K562 (cell line): Measurements from ENCODE around the gene CD99L2. TPM values are rescaled to one million over a fixed set of nuclear protein-coding genes. Genes with fewer than 3 reads are reported as not detected.

Experiments
- ATAC-seq: fragments of 200-7000 bp; cut with Tn5 transposase; 3 replicates; pipeline ENCODE4 v1.9.1; 2020; ENCODE audit warnings: moderate library complexity
- BruUV-seq: library from RNA; stranded (reverse); fragments of 400-500 nt; replicated peaks from 2 replicates; lab custom pipeline; 2021; lab: Mats Ljungman, UMichigan
- CTCF ChIA-PET: fragments of 300-600 bp; formaldehyde crosslinking; extraction: SDS; loops from one replicate; lab custom pipeline; 2021; ENCODE audit warnings: low intra/inter-chr PET ratio; lab: Yijun Ruan, JAX
- POLR2A ChIA-PET: fragments of 300-600, 350-650 bp; sonication (Branson Sonifier 250); formaldehyde crosslinking; extraction: SDS; loops from one replicate; lab custom pipeline; 2021; ENCODE audit warnings: antibody characterized with exemption, inconsistent platforms; lab: Yijun Ruan, JAX
- DNase-seq, 4 experiments: peaks; one replicate each; pipeline versions ENCODE4 v3.0.0 to v3.0.0-alpha.2; 2011 to 2018; ENCODE audit warnings: low spot score in 3 of 4, mixed read lengths in 3 of 4; ENCODE audit errors: extremely low read depth in 1 of 4
- FAIRE-seq: peaks from 2 replicates; lab custom pipeline; 2011; peaks lifted over from hg19 to GRCh38; lab: Jason Lieb, UNC
- H2AFZ ChIP-seq: 2 replicates; pipeline ENCODE4 v1.6.0; 2011; ENCODE audit warnings: low read depth, low read length, control low read depth, inconsistent platforms
- H3K27ac ChIP-seq: fragments of 200-600 bp; 3 replicates; pipeline ENCODE4 v1.8.0; 2011; ENCODE audit warnings: low read depth, mild to moderate bottlenecking, control low read depth, inconsistent platforms, low read length, moderate library complexity, mixed read lengths; ENCODE audit errors: extremely low read depth
- H3K27me3 ChIP-seq, 2 experiments: fragments of 300-600 bp in 1 of 2; 2 replicates in 1 of 2; 3 replicates in 1 of 2; pipeline versions ENCODE4 v1.6.0 to v1.8.0; 2011; ENCODE audit warnings: inconsistent platforms in 2 of 2, low read length in 2 of 2, mild to moderate bottlenecking in 1 of 2, mixed read lengths in 1 of 2, moderate library complexity in 1 of 2; ENCODE audit not compliant: control insufficient read depth in 2 of 2, insufficient read depth in 2 of 2
- H3K36me3 ChIP-seq: fragments of 300-600 bp; 3 replicates; pipeline ENCODE4 v1.8.0; 2011; ENCODE audit warnings: mild to moderate bottlenecking, low read length, inconsistent platforms; ENCODE audit not compliant: control insufficient read depth, insufficient read depth
- H3K4me1 ChIP-seq, 2 experiments: fragments of 200-600 bp in 1 of 2; replicated peaks in 1 of 2; 2 replicates in 1 of 2; 3 replicates in 1 of 2; pipeline versions ENCODE4 v1.5.1 to v1.8.0; 2011; ENCODE audit warnings: inconsistent platforms in 2 of 2, low read length in 2 of 2, mild to moderate bottlenecking in 1 of 2, mixed read lengths in 1 of 2, moderate library complexity in 1 of 2; ENCODE audit not compliant: control insufficient read depth in 2 of 2, insufficient read depth in 2 of 2
- H3K4me2 ChIP-seq: 2 replicates; pipeline ENCODE4 v1.6.1; 2011; ENCODE audit warnings: low read length, control low read depth, inconsistent platforms, mixed read lengths; ENCODE audit not compliant: insufficient read depth
- H3K4me3 ChIP-seq: fragments of 200-600 bp; sonication (generic), shearing (Covaris generic); 2 replicates; pipeline ENCODE4 v1.5.1; 2016; ENCODE audit warnings: control low read depth, inconsistent platforms
- H3K79me2 ChIP-seq: fragments of 200-600 bp; 3 replicates; pipeline ENCODE4 v1.8.0; 2011; ENCODE audit warnings: low read length, inconsistent platforms; ENCODE audit not compliant: control insufficient read depth, insufficient read depth
- H3K9ac ChIP-seq, 2 experiments: 2 replicates each; pipeline versions ENCODE4 v1.6.0 to v1.6.1; 2011; ENCODE audit warnings: low read depth in 2 of 2, low read length in 2 of 2, control low read depth in 1 of 2, inconsistent platforms in 1 of 2, mild to moderate bottlenecking in 1 of 2, mixed read lengths in 1 of 2; ENCODE audit not compliant: insufficient read depth in 1 of 2
- H3K9me1 ChIP-seq: one replicate; pipeline ENCODE4 v1.6.0; 2011; ENCODE audit warnings: inconsistent platforms, mild to moderate bottlenecking, low read length, moderate library complexity; ENCODE audit not compliant: control insufficient read depth, insufficient read depth
- H3K9me3 ChIP-seq: replicated peaks from 2 replicates; pipeline ENCODE4 v1.5.1; 2011; ENCODE audit warnings: low read depth, low read length, inconsistent platforms; ENCODE audit not compliant: control insufficient read depth, insufficient read depth
- H4K20me1 ChIP-seq: replicated peaks from 2 replicates; pipeline ENCODE4 v1.6.1; 2011; ENCODE audit warnings: low read length, inconsistent platforms, mixed read lengths; ENCODE audit not compliant: control insufficient read depth, insufficient read depth
- CSDE1 ChIP-seq, 2 experiments: fragments of 450-650 bp; IDR thresholded peaks; 2 replicates each; pipeline ENCODE4 v1.6.1; 2016; ENCODE audit warnings: mild to moderate bottlenecking in 1 of 2
- MEIS2 ChIP-seq: fragments of 450-650 bp; IDR thresholded peaks from 2 replicates; pipeline ENCODE4 v1.6.1; 2014; ENCODE audit warnings: mild to moderate bottlenecking; ENCODE audit not compliant: partially characterized antibody
- NCOA1 ChIP-seq: fragments of 450-650 bp; IDR thresholded peaks from 2 replicates; pipeline ENCODE4 v1.6.1; 2016; ENCODE audit warnings: low read depth
- NR4A1 ChIP-seq, 2 experiments: fragments of 250-450 bp in 1 of 2; fragments of 450-650 bp in 1 of 2; sonication (Bioruptor Pico) in 1 of 2; IDR thresholded peaks; 2 replicates each; pipeline versions ENCODE4 v1.4.0 to v1.6.1; 2016 to 2020; ENCODE audit warnings: mild to moderate bottlenecking in 2 of 2, missing compliant biosample characterization in 1 of 2, missing genetic modification characterization in 1 of 2, moderate library complexity in 1 of 2
- RFX1 ChIP-seq: fragments of 450-650 bp; IDR thresholded peaks from 2 replicates; pipeline ENCODE4 v1.6.1; 2016; ENCODE audit warnings: mild to moderate bottlenecking, moderate library complexity
- ZNF583 ChIP-seq: fragments of 250-450 bp; sonication (Bioruptor Pico); IDR thresholded peaks from 2 replicates; pipeline ENCODE4 v1.4.0; 2020
- ZNF717 ChIP-seq: fragments of 250-450 bp; sonication (Bioruptor Pico); IDR thresholded peaks from 2 replicates; pipeline ENCODE4 v1.5.0; 2021
- WGBS: fragments of 100-300 bp; shearing (Covaris generic); methylation state at CpG from one replicate; pipeline ENCODE4 v1.1.6; 2016; ENCODE audit warnings: low coverage, mixed read lengths; ENCODE audit not compliant: insufficient coverage; ENCODE audit errors: missing lambda C conversion rate; 5-methylcytosine and 5-hydroxymethylcytosine counted together
- in situ Hi-C: fragments of 300-500 bp; cut with MboI; formaldehyde crosslinking; loops from 4 replicates; pipeline ENCODE4 v1.15.0; 2018; ENCODE audit warnings: inconsistent platforms, mixed read lengths
- intact Hi-C: fragments of 100-400 bp; cut with micrococcal nuclease; formaldehyde crosslinking; loops from 2 replicates; pipeline ENCODE4 v1.14.2; 2022
- polyA plus RNA-seq, 8 experiments: library from polyadenylated mRNA; depleted of rRNA in 4 of 8; stranded (reverse) in 5 of 8; unstranded in 3 of 8; fragments of >200 nt; fragmentation: Nextera tagmentation in 2 of 8; fragmentation: Illumina TruSeq in 1 of 8; extraction: Ambion mirVana in 2 of 8; extraction: Trizol in 1 of 8; gene quantifications; 2 replicates each; pipeline versions ENCODE4 v1.2.1 to v1.2.3, GENCODE V29; 2011 to 2014; ENCODE audit warnings: inconsistent platforms in 1 of 8, missing spikeins in 1 of 8
- total RNA-seq, 7 experiments: library from RNA; depleted of rRNA in 6 of 7; stranded (reverse); fragments of >200 nt in 6 of 7; fragmentation: Illumina TruSeq in 2 of 7; extraction: Trizol in 2 of 7; gene quantifications; 2 replicates each; pipeline versions ENCODE4 v1.2.1 to v1.2.3, GENCODE V29; 2011 to 2021; ENCODE audit warnings: low replicate concordance in 1 of 7
- TF ChIP-seq, protein P1 (sequence below): fragments of 450-650 bp; IDR thresholded peaks from 2 replicates; pipeline ENCODE4 v1.6.1; 2016; ENCODE audit warnings: mild to moderate bottlenecking, moderate library complexity
- TF ChIP-seq, protein P2 (sequence below): fragments of 450-650 bp; formaldehyde crosslinking; IDR thresholded peaks from 2 replicates; pipeline ENCODE4 v1.4.0; 2022; ENCODE audit warnings: mild to moderate bottlenecking, moderate library complexity

Gene CD99L2
- total and polyA plus RNA-seq, 9 of the 15 experiments (the other 6 are each of a cell fraction or from before 2014, with no cell fraction given) = 0.76 to 19.0 (median 11.9) TPM

DNA sequence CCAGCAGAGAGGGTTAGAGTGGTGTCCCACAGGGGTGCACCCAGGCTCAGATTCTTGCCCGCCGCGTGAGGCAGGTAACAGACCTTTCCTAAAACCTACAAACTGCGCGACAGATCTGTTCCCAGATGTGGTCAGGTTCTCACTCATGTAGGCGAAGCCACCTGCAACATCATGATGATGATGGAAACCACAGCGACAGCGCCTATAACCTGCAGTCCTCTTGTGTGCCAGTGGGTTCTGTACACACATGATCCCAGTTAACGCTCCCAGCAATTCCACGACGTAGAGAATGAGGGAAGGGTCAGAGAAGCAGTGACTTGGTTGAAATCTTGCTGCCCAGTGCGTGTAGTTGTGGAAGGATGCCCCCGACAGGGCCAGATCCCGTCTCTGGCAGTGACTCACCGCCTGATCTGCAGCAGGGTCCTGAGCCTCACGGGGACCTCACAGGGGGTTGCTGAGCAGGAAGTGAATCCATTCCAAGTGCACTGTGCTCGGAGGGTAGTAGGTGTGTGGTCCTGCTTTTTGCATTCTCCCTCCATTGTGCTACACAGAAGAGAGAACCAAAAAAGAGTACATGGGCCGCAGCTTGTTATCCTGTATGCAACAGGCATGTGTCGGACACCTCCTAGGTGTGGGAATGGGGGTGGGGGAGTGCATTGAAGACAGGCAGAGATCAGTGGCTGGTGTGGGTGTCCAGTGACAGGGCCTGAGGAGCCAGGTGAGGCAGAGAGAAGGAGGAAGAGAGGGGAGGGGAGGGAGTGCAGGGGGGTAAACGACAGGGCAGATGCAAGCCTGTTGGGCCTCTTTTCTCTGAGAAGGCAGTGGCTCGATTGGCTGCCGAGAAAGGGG is 138.7 kb downstream of the CD99L2 start:
- H2AFZ ChIP-seq = no peak overlapping the region
- H3K27me3 ChIP-seq = no peaks in the 10 kb centered on the region
- no peaks in the 10 kb centered on the region for H4K20me1 ChIP-seq
- no peak overlapping the region for H3K27ac ChIP-seq
- in situ Hi-C loops = loop anchor here (25.0 kb wide), 1 partner anchor 928 kb away; the partner anchor contains the start of gene PRRG3
- no peaks in the 10 kb centered on the region for H3K9me1 ChIP-seq
- DNase-seq (no peak), ATAC-seq (no peak), FAIRE-seq (no peak)
- H3K36me3 ChIP-seq = peaks cover 13% of the 10 kb centered on the region; the same call in 1 of the 3 replicates
- H3K4me2 ChIP-seq = no peak overlapping the region
- no TSS peak for BruUV-seq
- peaks cover 0 to 7% of the 10 kb centered on the region in 2 experiments; a peak in 1 of 5 replicates for H3K4me1 ChIP-seq
- H3K4me3 ChIP-seq = no peak overlapping the region
- POLR2A ChIA-PET = interaction anchor here (0.6 kb wide), 1 partner anchor 15 kb away, joined by 3 read pairs; no protein-coding TSS in a partner anchor
- no peak overlapping the region for H3K9ac ChIP-seq
- intact Hi-C loops = no loop called here
- H3K9me3 ChIP-seq = no peaks in the 10 kb centered on the region
- H3K79me2 ChIP-seq = no peaks in the 10 kb centered on the region
- whole genome bisulfite sequencing = 94% methylated on average over 13 of the region's 22 CpGs
- CTCF ChIA-PET = no interaction called here
- TF ChIP-seq MEIS2 (no peak), RFX1 (no peak), ZNF583 (CRISPR knock-in tag) (no peak), CSDE1 (IDR thresholded peaks at IDR 0.05) (no peak), NR4A1 (CRISPR knock-in tag; IDR thresholded peaks at IDR 0.05) (no peak), NR4A1 (tag; IDR thresholded peaks at IDR 0.05) (no peak), NCOA1 (no peak), ZNF717 (no peak)
- TF ChIP-seq, protein P1, sequence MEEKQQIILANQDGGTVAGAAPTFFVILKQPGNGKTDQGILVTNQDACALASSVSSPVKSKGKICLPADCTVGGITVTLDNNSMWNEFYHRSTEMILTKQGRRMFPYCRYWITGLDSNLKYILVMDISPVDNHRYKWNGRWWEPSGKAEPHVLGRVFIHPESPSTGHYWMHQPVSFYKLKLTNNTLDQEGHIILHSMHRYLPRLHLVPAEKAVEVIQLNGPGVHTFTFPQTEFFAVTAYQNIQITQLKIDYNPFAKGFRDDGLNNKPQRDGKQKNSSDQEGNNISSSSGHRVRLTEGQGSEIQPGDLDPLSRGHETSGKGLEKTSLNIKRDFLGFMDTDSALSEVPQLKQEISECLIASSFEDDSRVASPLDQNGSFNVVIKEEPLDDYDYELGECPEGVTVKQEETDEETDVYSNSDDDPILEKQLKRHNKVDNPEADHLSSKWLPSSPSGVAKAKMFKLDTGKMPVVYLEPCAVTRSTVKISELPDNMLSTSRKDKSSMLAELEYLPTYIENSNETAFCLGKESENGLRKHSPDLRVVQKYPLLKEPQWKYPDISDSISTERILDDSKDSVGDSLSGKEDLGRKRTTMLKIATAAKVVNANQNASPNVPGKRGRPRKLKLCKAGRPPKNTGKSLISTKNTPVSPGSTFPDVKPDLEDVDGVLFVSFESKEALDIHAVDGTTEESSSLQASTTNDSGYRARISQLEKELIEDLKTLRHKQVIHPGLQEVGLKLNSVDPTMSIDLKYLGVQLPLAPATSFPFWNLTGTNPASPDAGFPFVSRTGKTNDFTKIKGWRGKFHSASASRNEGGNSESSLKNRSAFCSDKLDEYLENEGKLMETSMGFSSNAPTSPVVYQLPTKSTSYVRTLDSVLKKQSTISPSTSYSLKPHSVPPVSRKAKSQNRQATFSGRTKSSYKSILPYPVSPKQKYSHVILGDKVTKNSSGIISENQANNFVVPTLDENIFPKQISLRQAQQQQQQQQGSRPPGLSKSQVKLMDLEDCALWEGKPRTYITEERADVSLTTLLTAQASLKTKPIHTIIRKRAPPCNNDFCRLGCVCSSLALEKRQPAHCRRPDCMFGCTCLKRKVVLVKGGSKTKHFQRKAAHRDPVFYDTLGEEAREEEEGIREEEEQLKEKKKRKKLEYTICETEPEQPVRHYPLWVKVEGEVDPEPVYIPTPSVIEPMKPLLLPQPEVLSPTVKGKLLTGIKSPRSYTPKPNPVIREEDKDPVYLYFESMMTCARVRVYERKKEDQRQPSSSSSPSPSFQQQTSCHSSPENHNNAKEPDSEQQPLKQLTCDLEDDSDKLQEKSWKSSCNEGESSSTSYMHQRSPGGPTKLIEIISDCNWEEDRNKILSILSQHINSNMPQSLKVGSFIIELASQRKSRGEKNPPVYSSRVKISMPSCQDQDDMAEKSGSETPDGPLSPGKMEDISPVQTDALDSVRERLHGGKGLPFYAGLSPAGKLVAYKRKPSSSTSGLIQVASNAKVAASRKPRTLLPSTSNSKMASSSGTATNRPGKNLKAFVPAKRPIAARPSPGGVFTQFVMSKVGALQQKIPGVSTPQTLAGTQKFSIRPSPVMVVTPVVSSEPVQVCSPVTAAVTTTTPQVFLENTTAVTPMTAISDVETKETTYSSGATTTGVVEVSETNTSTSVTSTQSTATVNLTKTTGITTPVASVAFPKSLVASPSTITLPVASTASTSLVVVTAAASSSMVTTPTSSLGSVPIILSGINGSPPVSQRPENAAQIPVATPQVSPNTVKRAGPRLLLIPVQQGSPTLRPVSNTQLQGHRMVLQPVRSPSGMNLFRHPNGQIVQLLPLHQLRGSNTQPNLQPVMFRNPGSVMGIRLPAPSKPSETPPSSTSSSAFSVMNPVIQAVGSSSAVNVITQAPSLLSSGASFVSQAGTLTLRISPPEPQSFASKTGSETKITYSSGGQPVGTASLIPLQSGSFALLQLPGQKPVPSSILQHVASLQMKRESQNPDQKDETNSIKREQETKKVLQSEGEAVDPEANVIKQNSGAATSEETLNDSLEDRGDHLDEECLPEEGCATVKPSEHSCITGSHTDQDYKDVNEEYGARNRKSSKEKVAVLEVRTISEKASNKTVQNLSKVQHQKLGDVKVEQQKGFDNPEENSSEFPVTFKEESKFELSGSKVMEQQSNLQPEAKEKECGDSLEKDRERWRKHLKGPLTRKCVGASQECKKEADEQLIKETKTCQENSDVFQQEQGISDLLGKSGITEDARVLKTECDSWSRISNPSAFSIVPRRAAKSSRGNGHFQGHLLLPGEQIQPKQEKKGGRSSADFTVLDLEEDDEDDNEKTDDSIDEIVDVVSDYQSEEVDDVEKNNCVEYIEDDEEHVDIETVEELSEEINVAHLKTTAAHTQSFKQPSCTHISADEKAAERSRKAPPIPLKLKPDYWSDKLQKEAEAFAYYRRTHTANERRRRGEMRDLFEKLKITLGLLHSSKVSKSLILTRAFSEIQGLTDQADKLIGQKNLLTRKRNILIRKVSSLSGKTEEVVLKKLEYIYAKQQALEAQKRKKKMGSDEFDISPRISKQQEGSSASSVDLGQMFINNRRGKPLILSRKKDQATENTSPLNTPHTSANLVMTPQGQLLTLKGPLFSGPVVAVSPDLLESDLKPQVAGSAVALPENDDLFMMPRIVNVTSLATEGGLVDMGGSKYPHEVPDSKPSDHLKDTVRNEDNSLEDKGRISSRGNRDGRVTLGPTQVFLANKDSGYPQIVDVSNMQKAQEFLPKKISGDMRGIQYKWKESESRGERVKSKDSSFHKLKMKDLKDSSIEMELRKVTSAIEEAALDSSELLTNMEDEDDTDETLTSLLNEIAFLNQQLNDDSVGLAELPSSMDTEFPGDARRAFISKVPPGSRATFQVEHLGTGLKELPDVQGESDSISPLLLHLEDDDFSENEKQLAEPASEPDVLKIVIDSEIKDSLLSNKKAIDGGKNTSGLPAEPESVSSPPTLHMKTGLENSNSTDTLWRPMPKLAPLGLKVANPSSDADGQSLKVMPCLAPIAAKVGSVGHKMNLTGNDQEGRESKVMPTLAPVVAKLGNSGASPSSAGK = no peak
- TF ChIP-seq, protein P2, sequence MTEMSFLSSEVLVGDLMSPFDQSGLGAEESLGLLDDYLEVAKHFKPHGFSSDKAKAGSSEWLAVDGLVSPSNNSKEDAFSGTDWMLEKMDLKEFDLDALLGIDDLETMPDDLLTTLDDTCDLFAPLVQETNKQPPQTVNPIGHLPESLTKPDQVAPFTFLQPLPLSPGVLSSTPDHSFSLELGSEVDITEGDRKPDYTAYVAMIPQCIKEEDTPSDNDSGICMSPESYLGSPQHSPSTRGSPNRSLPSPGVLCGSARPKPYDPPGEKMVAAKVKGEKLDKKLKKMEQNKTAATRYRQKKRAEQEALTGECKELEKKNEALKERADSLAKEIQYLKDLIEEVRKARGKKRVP (CRISPR knock-in tag) = no peak
